ENCODE data around the gene MGAT5B.

The MGAT5B gene

DNA sequence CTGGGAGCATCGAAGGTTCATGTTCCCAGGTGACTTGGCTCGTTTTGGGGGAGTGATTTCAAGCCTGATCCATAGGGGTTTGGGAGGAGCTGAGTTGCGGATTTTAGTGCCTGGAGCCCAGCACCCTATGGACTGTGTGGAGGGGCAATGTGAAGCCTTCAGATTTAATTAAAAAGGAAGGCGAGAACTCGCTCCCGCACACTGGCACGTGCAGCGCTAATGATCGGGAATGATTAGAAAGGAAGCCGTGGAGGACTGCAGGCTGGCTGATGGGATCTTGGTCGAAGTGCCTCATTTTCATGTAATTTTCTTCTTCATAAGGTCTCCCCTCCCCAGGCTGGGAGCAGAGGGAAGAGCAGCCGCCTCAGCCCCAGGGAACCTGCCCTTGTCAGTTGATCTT is 12.8 kb downstream of the MGAT5B start:
- DNase-seq: no peak

DNA sequence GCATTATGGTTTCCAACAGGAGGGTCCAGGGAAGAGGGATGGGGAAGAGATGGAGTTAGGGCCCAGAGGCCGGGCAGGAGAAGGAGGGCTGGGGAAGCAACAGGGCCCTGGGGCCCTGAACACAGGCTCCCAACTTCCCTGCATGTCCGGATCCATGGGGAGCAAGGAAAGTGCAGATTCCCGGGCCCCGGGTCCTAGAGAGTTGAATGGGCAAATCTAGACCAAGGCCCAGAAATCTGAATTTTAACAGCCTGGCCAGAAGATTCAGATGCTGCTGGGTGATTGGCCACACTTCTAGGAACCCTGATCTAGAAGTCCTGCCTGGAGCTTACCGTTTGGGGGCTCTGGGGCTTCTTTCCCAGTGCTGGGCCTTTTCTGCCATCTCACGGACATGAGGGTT is 13.2 kb downstream of the MGAT5B start:
- no peak for DNase-seq

DNA sequence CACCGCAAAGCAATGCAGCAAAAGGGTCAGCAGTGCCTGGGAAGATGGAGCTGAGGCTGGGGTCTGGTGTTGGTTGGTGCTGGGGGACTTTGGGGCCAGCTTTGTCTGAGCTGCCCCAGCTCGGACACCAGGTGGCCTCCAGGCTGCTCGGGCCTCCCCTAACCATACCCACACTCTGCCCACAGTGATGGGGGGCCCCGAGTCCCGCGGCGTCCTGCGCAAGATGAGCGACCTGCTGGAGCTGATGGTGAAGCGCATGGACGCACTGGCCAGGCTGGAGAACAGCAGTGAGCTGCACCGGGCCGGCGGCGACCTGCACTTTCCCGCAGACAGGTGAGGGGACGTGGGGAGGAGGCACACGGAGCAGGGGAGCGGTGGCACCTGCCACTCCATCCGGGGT is 13.8 kb downstream of the MGAT5B start:
- no peak for DNase-seq

DNA sequence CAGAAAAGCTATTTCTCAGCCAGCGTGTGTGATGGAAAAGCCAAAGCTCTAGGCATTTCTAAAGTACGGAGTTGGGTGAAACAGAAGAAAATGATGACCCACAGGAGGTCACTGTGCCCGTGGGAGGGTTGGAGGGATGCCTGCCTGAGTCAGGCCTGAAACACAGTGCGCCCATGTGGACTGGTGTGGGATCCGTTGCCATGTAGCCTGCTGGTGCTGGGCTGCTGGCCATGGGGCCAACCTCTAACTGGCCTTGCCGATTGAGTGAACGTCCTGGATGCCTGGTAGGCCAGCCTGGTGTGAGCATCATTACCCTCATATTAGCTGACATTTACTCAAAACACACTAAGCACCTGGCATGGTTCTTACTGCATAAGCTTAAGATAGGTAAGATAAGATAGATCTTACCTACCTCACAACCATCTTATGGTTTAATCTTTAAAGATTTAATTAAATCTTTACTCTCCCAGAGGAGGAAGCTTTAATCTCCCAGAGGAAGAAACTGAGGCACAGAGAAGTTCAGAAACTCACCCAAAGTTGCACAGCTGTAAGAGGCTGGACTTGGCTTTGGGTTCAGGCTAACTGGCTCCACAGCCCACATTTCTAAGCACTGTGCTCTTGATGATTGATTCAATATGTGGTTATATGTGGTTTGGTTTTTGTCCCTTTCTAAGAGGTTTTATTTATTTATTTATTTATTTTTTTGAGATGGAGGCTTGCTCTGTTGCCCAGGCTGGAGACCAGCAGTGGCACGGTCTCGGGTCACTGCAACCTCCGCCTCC is 15.7 kb downstream of the MGAT5B start:
- DNase-seq: no peak

DNA sequence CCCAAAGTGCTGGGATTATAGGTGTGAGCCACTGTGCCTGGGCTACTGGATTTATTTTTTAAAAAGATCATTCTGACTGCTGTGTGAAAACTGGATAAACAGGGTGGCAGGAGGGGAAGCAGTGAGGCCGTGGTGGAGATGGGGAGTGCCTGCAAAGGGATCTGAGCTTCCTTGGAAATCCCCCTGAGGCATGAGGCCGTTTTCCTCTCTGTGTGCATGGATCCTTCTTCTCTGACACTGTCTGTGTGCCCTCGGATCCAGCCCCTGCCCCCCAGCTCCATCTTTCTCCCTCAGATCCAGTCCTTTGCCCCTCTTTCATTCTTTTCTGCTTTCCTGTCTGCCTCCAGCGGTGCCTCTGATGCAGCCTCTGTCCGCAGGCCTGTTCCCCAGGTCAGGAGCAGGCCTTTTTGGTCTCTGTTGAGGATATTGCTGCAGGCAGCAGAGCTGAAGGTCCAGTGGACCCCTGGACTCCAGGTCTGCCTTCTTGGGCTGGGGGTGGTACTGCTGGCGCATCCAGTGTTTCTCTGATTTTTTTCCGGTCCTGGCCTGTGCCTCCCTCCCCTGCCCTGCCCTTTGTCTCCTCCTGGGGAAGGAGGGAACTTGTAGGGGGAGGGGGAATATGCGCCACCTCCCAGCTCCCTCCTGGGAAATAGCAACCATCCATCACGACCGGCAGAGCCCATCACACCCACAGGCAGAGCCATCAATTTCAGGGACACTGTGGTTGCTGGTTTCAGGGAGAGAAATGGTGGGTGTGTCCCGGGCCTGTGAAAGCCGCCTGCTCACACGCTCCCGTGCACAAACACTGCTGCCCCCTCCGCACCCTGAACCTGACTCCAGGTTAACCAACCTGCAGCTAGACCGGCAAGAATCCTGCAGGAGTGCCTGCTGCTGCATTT is 17.0 kb downstream of the MGAT5B start:
- no peak for DNase-seq

DNA sequence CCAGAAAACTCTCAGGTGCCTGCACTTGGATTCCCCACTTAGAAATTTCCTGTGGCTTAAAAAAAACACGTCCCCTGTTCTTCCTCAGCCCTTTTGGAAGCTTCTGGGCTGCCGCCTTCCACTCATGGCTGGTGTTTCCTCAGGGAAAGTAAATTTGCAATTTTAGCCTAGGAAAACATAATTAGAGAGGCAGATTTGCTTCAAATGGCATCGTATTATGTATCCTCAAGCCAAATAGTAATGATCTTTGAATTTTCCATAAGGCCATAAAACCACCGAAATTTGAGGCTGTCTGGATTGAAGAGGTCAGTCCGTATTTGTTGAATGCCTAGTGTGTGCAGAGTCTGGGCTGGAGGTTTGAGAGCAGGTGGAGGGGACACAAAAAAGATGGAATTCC is 17.7 kb downstream of the MGAT5B start:
- no peak for DNase-seq

DNA sequence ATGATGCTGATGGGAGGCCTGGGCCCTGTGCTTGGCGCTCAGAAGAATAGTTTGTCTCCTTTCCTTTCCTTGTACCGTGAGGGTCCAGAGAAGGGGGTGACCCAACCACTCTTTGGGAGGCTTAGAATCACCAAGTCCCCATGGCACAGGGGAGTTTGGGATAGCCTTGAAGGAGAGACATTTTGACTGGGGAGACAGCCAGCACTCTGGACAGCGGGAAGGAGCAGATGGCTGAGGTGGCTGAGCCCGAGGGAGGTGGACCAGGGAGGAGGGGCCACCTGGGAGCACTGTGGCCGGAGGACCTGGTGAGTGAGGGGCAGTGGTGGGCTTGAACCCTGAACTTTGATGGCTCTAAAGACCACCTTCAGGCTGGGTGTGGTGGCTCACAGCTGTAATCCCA is 18.2 kb downstream of the MGAT5B start:
- no peak for DNase-seq

DNA sequence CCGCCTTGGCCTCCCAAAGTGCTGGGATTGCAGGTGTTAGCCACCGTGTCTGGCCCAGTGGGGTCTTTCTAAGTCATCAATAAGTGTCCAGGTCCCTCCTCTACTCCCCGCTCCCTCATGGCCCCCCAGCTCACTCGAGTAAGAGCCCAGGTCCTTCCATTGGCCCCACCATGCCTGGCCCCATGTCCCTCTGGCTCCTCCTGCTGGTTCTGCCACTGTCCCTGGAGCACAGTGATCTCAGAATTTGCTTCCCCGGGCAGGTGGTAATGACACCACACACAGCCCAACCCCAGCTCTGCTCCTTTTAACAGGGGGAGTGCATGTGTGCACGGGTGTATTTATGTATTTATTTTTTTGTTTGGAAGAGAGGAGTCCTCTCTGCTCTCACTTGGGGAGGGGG is 19.6 kb downstream of the MGAT5B start:
- no peak for DNase-seq

DNA sequence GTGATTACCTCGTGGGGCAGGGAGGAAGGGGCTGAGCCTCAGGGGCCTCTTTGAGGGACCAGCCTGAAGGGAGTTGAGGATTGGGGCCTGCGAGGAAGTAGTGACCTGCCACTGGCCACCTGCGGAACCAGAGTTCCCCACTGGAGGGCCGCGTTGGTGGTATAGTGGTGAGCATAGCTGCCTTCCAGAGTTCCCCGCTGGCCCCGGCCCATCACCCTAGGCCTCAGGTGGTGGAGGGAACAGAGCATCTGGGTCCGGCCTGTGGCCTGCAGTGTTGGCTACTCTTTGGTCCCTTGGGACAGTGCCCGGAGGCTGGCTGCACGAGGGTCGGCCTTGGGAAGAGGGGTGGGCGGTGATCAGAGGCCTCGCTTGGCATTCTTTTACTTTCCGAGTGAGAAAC is 20.5 kb downstream of the MGAT5B start:
- no peak for DNase-seq

DNA sequence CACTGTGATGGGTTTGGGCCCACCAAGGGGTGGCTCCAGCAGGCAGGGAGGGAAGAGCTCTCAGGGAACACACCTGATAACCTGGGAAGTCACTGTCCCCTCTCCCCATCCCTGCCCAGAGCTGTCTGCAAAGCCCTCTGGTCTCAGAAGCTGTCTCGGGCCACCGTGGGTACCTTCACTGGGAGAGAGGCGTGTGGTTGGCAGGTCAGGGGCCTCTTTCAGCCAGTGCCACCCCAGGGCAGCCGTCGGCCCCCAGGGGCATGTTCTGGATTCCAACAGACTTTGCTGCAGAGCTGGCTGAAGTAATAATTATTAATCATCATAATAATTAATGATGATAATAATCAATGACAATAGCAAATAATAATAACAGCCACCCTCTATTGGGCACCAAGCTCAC is 21.1 kb downstream of the MGAT5B start:
- no peak for DNase-seq

DNA sequence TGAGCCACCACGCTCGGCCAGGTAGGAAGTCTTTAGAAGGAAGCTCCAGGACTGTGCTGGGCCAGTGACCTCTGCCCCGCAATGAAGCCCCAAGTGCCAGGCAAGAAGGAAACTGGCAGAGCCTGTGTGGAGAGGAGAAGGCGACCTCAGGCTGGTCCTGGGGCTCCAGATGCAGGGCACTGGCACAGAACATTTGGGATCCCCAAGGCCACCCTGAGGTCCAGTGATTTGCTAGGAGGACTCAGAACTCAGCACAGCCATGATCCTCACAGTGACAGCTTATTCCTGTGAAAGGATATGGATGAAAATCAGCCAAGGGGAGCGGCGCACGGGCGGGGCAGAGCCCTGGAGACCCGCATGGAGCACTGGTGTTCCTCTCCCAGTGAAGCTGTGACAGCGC is 24.1 kb downstream of the MGAT5B start:
- no peak for DNase-seq

DNA sequence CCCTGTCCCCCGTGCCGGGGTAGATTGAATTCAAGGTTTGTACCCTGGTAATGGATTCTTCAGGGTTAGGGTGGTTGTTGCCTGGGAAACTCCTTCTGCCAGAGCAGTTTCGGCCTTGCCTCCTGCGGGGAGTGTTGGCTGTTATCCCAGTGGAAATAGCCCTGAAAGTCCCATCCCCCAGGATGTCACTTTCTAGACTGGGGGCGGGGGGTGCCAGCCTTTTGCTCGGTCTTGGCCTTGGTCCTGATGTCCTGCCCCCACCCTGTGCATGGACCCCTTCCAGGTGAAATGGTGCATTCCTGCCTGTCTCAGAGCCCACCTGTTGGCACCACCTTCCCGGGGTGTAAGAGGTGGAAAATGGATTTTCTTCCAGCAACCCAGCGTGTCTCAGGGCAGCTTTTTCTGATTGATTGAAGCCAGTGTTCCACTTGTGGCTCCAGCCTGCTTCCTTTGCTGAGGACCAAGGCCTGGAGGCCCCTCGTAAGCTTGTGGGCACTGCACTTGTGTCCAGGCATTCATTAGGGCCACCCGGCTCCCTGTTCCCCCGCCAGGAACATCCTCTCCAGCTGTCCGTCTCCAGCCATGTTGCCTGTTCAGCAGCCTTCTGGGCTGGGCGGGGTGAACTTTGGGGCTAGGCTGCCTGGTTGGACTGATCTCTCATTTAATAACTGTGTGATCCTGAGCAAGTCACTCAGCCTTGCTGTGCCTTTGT is 25.6 kb downstream of the MGAT5B start:
- no peak for DNase-seq

DNA sequence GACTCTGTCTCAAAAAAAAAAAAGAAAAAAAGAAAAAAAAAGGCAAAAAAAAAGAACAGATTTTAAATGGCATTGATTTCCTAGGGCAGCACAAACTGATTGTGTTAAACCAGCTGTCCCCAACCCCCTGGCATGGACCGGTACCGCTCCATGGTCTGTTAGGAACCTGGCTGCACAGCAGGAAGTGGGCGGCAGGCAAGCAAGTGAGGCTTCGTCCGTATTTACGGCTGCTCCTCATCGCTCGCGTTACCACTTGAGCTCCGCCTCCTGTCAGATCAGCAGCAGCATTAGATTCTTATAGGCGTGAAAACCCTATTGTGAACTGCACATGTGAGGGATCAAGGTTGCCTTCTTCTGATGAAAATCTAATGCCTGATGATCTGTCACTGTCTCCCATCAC is 26.6 kb downstream of the MGAT5B start:
- no peak for DNase-seq

DNA sequence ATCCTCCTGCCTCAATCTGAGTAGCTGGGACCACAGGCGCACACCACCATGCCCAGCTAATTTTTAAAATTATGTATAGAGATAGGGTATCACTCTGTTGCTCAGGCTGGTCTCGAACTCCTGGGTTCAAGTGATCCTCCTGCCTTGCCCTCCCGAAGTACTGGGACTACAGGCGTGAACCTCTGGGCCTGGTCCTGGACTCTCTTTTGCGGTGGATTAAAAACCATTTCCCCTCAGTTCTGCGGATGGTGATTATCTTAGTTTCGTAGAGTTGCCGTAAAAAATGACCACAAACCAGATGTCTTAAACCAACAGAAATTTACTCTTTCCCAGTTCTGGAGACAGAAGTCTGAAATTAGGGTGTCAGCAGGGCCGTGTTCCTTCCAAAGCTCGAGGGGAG is 28.8 kb downstream of the MGAT5B start:
- DNase-seq: no peak

DNA sequence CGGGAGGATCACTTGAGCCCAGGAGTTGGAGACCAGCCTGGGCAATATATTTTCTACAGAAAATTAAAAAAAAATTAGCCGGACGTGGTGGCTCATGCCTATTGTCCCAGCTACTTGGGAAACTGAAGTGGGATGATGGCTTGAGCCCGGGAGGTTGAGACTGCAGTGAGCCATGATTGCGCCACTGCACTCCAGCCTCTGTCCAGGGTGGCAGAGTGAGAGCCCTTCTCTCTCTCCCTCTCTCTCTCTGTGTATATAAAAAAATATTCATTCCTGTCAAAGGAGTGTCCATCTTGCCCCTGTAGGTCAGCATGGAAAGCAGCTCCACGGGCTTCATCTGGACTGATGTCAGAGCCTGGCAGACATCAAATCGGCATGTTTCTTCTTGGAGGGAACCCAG is 31.2 kb downstream of the MGAT5B start:
- DNase-seq: no peak

DNA sequence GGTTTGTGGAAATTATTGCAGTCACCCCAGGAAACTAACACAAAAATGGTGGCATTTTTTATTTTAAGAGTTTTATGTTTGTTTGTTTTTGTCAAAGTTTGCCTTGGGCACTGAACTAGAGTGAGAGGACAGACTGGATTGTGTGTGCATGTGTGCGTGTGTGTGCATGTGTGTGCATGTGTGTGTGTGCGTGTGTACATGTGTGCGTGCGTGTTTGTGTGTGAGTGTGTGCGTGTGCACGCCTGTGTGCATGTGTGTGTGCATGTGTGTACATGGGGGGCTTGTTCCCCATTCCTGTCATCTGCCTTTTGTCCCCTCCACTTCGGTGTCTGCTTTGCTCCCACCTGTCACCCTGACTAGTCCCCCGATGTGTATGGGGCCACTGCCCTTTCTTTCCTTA is 32.5 kb downstream of the MGAT5B start:
- DNase-seq: no peak

DNA sequence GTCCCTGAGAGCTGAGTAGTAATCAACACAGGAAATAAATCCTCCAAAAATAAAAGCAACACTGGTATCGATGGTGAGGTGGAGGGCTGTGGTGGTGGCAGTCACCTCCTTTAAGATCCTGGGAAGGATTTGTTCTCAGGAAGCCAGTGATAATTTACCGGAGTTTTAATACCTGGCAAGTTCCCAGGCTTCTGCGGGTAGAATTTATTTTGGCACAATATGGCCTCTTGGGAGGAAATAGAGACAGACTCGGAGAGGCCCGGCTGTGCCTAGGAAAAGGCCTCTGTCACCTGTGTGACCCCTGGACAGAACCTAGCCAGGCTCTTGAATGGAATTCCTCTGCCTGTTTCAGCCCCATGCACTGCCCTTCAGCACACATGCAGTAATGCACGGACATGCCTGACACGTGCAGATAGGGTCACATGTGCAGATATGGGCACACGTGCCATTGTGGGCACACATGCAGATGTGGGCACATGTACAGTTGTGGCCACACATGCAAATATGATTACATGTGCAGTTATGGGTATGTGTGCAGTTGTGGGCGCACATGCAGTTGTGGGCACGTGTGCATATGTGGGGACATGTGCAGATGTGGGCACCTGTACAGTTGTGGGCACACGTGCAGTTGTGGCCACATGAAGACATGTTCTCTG is 33.5 kb downstream of the MGAT5B start:
- DNase-seq: no peak

DNA sequence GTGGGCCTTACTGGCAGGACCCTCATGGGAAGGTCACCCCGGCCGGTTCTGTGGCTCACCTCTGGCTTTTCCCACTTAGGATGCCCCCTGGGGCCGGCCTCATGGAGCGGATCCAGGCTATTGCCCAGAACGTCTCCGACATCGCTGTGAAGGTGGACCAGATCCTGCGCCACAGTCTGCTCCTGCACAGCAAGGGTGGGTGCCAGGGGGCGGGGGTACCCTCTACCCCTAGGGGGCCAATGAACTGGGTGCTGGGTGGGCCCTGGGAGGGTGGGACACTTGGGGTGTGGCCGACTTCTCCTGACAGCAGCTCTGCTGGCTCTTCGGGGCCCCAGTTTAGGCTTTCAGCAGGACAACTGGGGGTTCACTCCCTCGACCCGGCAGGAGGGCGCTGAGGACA is 34.3 kb downstream of the MGAT5B start:
- DNase-seq: no peak

DNA sequence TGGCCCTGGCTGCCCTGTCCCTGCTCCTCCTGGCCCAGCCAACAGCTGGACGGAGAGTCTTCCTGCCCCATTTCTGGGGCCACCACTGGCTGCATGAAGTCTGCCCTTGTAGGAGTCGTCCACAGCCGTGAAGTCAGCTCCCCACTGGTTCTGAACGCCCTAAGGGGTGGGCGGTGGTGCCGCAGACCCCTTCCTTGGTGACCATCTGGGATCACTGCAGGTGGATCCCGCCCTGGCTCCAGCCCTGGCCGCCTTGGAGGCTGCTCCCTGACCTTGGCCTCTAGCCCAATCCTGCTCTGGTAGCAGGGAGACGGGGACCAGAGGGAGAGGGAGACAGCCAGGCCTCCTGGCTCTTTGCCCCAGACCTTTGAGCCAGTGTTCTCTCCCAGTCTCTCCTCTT is 35.4 kb downstream of the MGAT5B start:
- DNase-seq: no peak

DNA sequence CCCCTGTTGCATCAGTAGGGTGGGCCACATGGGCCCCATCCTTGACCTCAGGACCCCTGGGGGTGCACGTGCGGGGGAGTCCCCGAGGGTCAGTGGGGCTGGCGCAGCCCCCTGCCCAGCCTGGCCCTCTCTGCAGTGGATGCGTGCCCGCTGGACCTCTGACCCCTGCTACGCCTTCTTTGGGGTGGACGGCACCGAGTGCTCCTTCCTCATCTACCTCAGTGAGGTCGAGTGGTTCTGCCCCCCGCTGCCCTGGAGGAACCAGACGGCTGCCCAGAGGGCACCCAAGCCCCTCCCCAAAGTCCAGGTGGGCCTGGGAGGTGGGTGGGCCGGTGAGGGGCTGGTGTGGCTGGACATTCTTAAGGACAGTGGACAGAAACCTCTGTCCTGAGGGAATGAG is 35.9 kb downstream of the MGAT5B start:
- DNase-seq: no peak

DNA sequence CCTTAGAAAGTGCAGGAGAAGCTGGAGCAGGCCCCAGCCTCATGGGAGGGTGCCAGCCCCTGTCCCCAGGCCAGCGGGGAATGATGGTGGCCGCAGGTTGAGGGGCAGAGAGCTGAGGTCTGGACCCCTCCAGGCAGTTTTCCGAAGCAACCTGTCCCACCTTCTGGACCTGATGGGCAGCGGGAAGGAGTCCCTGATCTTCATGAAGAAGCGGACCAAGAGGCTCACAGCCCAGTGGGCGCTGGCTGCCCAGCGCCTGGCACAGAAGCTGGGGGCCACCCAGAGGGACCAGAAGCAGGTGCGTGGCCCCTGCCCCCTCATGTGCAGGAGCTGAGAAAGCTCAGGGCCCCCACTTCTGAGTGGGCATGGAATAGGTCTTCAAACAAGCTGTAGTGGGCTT is 36.8 kb downstream of the MGAT5B start:
- DNase-seq: no peak

DNA sequence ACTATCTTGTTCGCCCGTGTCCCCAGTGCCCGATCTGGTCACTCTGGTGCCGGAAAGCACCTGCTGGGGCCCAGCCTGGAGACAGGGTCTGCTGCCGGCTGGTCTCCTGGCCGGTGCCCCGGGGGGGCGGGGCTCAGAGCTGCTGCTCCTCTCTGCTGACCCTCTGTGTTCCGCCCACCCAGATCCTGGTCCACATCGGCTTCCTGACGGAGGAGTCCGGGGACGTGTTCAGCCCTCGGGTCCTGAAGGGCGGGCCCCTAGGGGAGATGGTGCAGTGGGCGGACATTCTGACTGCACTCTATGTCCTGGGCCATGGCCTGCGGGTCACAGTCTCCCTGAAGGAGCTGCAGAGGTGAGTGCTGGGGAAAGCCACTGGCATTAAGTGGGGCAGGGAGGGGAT is 37.6 kb downstream of the MGAT5B start:
- DNase-seq: no peak

DNA sequence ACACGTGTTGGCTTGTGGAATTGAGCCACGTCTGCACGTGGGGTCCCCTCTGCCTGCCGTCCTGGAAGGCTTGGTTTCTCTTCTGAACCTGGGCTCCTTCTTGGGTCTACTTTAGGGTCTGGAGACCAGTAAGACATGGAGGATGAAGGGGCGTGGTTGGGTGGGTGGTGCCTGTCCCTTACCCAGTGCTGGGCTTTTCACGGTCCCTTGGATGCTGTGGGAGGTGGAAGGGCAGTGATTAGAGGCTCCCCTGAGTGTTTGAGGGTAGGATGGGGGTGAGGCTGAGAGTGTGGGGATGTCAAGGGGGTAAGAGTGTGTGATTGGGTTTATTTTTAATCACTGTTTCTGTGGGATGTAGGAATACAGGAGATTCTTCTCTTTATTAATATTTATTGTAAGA is 38.3 kb downstream of the MGAT5B start:
- no peak for DNase-seq

Measured in NCI-H2029 treated with DMSO at 0.1 percent for 48 hours (cell line).